ENCODE results near the gene ZMIZ1.

Gene ZMIZ1

GRCh38 chr10:79160191-79160590 lies 91.4 kb downstream of the ZMIZ1 start:
- DNase-seq (ENCODE audit: low read depth), result no peak
- no peak overlapping the region for H3K4me3 ChIP-seq (ENCODE audit: low read length)
- TF ChIP-seq, protein P1, sequence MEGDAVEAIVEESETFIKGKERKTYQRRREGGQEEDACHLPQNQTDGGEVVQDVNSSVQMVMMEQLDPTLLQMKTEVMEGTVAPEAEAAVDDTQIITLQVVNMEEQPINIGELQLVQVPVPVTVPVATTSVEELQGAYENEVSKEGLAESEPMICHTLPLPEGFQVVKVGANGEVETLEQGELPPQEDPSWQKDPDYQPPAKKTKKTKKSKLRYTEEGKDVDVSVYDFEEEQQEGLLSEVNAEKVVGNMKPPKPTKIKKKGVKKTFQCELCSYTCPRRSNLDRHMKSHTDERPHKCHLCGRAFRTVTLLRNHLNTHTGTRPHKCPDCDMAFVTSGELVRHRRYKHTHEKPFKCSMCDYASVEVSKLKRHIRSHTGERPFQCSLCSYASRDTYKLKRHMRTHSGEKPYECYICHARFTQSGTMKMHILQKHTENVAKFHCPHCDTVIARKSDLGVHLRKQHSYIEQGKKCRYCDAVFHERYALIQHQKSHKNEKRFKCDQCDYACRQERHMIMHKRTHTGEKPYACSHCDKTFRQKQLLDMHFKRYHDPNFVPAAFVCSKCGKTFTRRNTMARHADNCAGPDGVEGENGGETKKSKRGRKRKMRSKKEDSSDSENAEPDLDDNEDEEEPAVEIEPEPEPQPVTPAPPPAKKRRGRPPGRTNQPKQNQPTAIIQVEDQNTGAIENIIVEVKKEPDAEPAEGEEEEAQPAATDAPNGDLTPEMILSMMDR (conservative IDR thresholded peaks at IDR 0.05; ENCODE audit: low read depth, low read length), result no peak

DNA sequence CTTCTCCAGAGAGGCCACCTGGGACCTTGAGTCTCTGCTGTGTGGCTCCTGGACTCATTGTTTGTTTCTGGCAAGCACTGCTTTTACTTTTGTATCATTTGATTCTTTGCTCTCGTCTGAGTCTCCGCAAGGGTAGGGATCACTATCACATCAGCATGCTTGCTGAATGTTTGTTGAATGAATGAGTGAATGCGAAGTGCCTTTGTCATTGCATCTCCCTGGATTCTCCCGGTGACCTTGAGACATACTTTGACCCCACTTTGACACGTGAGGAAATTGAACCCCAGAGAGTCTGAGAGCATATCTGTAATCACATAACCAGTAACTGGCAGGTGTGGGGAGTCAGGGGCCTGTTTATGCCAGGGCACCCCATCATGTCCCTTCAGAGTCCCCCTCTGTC lies 92.8 kb downstream of the ZMIZ1 start:
- H3K4me3 ChIP-seq (ENCODE audit: low read length), result no peak overlapping the region
- no peak for DNase-seq (ENCODE audit: low read depth)
- TF ChIP-seq, protein P1 (conservative IDR thresholded peaks at IDR 0.05; ENCODE audit: low read depth, low read length), result no peak

GRCh38 chr10:79162022-79162421 lies 93.3 kb downstream of the ZMIZ1 start:
- TF ChIP-seq, protein P1 (conservative IDR thresholded peaks at IDR 0.05; ENCODE audit: low read depth, low read length), result no peak
- H3K4me3 ChIP-seq (ENCODE audit: low read length), result no peak overlapping the region
- DNase-seq (ENCODE audit: low read depth), result no peak

- peak; percentile 80 for DNase-seq (ENCODE audit: low read depth)
These were observed 94.3 kb downstream of the ZMIZ1 start for GRCh38 chr10:79162861-79163665.

DNA sequence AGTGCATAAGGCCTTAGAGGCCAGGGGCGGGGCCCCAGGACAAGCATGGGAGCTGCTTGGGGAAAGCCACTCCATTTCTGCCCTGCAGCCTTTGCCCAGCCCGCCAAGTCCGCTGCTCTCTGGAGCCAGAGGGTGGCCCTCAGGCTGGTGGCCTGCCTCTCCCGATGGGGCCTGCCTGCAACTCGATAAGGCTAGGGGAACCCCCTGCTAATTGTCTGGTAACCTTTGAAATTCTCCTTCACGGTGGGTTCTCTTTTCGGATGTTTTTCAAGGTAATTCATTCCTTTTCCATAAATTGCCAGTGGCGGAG lies 94.9 kb downstream of the ZMIZ1 start:
- DNase-seq (ENCODE audit: low read depth), result no peak
- TF ChIP-seq, protein P1 (conservative IDR thresholded peaks at IDR 0.05; ENCODE audit: low read depth, low read length), result no peak
- no peak overlapping the region for H3K4me3 ChIP-seq (ENCODE audit: low read length)

More at GRCh38 chr10:79162861-79163665, 94.3 kb downstream of the ZMIZ1 start:
- TF ChIP-seq, protein P1 (conservative IDR thresholded peaks at IDR 0.05; ENCODE audit: low read depth, low read length), result peak; percentile 1
- H3K4me3 ChIP-seq (ENCODE audit: low read length), result no peak overlapping the region

DNA sequence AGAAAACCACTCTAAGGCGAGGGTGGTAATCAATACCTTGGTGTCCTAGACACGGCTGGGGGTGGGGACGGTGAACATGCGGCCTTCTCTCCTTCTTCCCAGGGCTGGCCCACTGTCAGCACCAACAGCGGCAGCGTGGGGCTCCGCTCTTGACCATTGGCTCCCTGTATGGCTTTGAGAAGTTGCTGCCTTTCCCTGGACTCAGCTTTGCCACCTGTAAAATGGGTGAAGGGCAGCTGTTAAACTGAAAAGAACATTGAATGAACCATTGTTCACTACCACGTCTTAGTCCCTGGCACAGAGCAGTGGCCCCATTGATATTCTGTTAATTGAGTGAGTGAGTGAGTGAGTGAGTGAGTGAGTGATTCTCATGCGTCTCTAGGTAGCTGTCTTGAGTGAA lies 95.3 kb downstream of the ZMIZ1 start:
- TF ChIP-seq, protein P1 (conservative IDR thresholded peaks at IDR 0.05; ENCODE audit: low read depth, low read length), result no peak
- DNase-seq (ENCODE audit: low read depth), result no peak
- H3K4me3 ChIP-seq (ENCODE audit: low read length), result no peak overlapping the region

GRCh38 chr10:79165070-79165778 lies 96.5 kb downstream of the ZMIZ1 start:
- no peak for DNase-seq (ENCODE audit: low read depth)
- H3K4me3 ChIP-seq (ENCODE audit: low read length), result no peak overlapping the region
- TF ChIP-seq, protein P1 (conservative IDR thresholded peaks at IDR 0.05; ENCODE audit: low read depth, low read length), result no peak

Data from retinal pigment epithelial cell (primary cell).